SKM-1 (cell line): Measurements from ENCODE around the gene TMEM92.
A peak's percentile ranks its signal among the peaks of the same experiment; 100 is the strongest.
"Not testable (repeated sequence)": the region's sequence is repeated elsewhere in the genome, so short reads cannot be mapped to it uniquely, and the experiment has no call there.

Experiments used
- DNase-seq: peaks from one replicate; lab custom pipeline; 2025; ENCODE audit not compliant: unreplicated experiment; lab: John Stamatoyannopoulos, UW

TMEM92 gene

DNA sequence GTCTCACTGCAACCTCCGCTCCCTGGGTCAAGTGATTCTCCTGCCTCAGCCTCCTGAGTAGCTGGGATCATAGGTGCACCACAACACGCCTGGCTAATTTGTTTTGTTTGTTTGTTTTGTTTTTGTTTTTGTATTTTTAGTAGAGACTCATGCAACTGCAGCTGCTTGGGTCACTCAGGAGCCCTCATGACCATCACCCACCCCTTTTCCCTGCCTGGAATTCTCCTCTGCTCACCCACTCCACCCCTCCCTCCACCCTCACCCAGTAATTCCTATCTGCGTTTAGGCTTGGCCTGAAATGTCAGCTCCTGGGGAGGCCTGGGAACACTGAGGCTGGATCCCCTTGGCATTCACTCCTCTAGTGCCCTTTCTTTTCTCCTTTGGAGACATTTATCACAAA, 25.5 kb downstream of the TMEM92 start:
- DNase-seq = no peak

DNA sequence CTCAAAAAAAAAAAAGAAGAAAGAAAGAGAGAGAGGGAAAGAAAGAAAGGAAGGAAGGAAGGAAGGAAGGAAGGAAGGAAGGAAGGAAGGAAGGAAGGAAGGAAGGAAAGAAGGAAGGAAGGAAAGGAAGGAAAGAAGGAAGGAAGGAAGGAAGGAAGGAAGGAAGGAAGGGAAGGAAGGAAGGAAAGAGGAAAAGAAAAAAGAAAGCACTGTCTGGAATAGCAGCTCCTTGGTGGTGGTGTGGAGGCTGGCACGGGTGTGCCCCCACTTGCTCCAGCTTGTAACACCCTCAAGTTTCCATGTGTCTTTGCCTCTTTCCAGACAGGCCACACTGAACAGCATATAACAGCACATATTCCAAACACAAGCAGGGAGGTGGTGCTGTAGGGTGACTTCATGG, 26.6 kb downstream of the TMEM92 start:
- not testable (repeated sequence) for DNase-seq

DNA sequence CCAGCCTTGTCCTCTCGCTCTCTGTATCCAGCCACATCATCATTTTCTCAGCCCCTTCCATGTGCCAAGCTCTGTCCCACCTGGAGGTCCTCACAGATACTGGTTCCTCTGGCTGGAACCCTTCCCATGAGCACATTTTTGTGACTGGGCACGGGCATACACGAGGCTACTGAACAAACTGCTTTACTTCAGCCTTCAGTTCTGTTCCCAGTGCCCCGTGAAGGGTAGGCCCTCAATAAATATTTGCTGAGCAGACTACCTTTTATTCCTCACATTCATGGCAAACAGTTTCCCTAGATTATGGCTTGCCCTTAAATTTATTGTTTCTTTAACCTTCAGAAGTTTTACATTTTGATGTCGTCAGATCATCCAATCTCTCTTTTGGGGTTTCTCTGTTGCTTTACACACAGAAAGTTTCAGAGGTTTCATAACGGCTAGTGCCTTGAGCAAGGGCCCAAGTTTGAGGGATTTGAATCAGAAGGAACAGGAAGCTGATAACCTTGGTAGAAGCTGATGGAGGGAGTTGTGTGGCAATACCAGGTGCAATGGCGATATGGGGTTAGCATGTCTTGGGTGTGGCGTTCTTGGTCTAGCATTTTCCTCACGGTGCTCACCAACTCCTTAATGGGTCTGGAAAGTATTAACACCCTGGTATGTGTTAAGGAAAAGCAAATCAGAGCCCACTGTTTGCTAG, 27.8 kb downstream of the TMEM92 start:
- DNase-seq = peak; percentile 77

DNA sequence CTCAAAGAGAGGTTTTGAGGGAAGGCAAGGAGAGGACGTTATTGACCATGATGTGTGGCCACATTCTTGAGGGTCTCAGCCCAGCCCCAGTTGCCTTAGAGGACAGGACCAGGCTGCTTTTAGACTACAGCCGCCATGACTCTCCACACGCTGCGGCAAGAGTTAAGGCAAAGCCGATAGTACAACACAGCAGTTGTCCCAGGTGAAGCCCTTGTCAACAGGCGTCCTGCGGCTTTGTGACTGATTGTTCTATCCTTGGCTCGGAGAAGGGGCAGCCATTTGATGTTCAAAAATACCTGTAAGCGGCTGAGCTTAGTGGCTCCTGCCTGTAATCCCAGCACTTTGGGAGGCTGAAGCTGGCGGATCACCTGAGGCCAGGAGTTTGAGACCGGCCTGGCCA, 28.8 kb downstream of the TMEM92 start:
- no peak for DNase-seq

DNA sequence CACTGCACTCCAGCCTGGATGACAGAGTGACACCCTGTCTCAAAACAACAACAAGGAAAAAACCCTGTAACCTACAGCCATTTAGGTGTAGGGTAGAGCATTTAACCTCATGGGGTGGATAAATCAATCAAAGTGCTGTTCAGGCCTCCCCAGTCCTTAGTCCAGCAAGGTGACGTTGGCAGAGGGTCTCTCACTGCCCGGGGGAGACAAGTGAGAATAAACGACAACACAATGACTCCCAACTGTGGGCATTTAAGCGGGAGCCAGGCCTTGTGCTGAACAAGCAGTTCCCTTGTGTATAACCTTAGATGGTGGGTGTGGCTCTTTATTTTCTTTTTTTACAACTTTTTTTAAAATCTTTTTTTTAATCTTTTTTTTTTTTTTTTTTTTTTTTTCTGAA, 29.3 kb downstream of the TMEM92 start:
- no peak for DNase-seq

DNA sequence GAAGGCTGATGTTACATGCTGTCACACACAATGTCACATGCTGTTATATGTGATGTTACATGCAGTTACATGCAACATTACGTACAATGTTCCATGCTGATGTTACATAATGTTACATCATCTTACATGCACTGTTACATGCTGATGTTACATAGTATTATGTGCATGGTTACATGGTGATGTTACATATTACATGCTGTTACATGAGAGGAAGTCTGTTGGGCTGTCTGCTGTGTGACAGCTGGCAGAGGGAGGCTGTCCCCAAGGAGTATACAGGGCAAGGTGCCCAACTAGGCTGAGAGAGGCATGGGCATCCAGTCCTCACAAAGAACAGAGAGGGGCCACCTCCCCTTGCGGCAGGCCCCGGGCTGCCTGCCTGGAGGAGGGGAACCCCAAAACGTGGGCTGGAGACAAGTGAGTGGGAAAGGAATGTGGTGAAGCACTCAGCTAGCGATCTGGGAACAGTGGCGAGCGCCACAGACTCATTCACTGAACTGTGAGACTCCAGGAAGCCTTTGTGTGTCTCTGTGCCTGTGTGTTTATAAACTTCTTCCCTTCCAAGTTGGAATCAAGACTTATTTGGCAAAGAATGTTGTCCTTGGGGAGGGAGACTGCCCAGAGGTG, 30.6 kb downstream of the TMEM92 start:
- no peak for DNase-seq

DNA sequence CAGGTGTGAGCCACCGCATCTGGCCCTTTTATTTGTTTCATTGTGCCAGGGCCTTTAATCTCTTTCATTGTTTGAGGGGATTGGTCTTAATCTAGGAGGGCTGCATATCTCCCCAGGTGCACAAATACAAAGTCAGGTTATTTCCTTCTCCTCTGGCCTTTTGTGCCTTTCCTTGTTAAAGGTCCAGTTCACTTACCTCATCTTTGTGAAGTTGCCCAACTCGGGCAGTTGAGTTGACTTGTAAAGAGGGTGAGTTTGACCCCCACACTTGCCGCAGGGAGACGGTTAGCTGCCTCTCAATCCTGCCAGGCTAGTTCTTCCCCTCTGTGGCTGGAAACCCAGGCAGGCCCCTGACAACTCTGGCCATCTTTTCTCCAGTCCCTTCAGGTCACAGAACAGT, 33.4 kb downstream of the TMEM92 start:
- DNase-seq = peak; percentile 59

DNA sequence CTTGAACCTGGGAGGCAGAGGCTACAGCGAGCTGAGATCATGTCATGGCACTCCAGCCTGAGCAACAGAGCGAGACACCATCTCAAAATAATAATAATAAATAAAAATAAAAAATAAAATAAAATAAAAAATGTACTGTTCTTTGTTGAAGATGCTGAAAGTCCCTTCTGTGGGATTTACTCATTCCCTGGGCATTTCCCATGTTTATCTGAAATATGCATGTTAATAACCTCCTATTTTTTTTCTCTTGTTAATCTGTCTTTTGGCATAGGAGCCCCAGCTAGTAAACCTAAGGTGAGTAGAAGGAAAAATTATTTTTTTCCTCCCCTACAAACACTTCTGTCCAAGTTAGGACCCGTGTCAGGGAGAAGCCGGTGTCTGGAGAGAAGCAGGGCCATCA, 34.4 kb downstream of the TMEM92 start:
- no peak for DNase-seq

DNA sequence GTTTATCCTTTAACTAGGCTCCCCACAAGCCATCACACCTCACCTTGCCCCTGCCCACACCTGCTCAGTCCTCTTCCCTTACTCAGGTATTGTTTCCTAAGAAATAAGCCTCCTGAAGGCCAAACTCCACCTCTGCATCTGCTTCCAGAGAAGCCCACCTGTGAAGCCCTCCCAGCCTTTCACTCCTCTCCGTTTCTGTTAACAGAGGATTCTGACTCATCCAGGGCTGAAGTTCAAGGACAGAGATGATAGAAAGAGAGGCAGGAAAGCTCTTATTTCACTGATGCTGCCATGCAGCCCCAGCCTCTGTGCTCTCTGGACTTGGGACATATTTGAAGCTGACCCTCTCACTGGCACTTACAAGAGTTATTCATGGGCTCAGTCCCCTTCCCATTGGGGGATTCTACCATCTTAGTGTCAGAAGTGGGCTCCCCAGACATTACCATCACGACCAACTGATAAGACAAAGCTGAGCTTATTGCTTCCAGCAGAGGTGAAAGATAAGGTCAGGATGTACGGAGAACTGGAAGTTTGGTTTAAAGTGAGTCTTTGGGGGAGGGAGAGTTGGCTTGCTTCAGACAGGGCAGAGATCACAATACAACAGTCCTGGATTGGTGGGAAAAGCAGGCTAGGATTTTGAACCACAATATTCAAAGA, 36.3 kb downstream of the TMEM92 start:
- DNase-seq = no peak

DNA sequence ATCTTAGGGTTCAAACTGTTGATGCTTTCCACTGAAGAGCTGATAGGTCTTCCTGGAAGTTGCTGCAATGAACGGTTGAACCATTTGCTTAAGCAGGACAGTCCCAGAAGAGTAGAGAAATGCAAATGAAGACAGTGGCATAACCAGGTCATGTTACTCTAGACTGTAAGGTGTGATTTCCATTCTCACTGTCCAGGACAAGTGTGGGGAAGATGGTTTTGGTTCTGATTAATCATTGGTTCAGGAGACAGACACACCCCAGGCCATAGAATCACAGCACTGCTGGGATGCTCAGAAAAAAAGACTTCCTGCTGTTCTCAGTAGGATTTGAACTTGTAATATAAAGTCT, 36.8 kb downstream of the TMEM92 start:
- no peak for DNase-seq

DNA sequence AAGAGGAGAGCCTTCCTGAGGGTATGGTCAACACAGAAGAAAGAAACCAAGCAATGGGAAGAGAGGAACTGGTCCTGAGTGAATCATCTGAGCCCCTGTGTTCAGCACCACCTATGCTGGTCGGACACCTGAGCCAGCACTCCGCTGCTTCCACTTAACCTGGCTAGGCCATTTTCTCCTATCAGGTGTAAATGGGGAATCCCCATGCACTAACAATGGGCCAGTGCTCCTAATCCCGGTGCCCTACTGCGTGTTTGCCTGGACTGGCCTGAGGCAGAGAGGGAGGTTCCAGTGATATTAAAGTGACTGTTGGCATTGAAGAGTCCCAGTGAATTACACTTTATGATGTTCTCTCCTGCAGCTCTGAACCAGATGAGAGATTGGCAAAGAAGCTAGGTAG, 37.2 kb downstream of the TMEM92 start:
- no peak for DNase-seq

DNA sequence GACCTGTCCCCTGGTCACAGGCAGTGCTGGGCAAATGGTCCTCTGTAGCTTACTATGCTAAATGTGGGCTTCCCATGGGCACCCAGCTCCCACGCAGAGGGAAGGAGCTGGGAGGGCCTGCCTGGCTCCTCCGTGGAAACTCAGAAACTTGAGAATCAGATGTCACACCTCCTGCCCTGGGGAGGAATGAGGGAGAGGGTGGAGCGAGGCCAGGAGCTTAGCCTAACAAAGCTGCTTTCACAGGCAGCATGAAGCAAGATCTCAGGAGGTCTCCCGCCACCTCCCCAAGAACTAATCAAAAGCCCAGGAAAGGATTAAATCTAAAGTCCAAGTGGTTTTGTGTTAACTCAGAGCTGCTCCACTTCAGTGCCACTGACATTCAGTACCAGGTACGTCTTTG, 38.0 kb downstream of the TMEM92 start:
- no peak for DNase-seq

DNA sequence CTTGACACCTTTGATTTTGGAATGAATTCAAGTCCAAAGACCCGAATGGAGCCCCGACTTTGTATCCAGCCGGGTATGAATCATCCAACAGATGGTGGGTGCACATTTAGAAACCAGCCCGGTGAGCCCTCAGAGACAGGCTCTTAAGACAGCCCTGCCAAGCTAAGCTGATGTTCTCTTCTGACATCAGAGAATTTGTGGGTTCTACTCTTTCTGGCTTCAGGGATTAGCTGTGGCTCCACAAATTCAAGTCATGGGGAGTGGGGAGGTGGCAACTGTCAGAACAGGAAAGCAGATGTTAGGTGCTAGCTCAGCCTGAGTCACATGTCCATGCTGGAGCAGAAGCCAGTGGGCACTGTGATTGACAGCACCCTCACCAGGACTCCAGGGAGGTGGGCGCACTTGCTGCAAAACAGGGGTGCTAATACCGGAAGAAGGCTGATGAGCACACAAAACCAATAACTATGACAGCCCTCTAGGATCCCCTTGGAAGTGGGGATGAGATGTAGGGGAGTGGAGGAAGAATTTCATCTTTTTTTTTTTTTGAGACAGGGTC, 40.3 kb downstream of the TMEM92 start:
- no peak for DNase-seq

DNA sequence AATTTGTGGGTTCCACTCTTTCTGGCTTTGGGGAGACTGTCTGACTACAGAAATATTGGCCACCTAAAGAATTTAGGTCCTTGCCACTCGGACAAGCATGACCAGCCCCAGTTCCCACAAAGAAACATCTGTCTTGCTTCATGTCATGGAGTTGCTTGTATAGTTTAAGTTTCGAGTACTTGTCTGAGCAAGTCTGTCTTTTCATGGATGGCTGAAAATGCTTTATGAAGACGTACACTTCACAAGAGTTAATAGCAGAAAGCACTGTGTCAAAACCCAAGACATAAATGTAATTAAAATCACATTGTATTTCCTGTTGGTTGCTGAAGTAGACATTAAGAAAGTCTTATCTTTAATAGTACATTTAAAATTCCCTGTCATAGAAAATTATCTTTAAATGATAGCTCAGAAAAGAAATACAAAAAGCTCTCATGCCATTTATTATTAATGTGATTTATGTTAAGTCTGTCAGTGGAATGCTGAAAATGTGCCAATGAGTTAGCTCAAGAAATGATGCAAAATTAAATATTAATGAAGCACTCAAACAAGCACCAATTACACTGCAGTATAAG, 41.8 kb downstream of the TMEM92 start:
- DNase-seq = no peak

DNA sequence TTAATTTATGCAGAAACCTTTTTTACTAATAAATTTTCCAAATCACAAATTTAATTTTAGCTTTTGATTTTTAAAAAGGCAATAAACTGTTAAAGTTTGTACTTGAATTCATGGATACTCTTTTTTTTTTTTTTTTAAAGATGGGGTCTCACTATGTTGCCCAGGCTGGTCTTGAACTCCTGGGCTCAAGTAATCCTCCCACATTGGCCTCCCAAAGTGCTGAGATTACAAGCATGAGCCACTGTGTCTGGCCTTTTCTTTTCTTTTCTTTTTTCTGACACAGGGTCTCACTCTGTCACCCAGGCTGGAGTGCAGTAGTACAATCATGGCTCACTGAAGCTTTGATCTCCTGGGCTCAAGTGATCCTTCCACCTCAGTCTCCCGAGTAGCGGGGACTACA, 42.4 kb downstream of the TMEM92 start:
- not testable (repeated sequence) for DNase-seq

DNA sequence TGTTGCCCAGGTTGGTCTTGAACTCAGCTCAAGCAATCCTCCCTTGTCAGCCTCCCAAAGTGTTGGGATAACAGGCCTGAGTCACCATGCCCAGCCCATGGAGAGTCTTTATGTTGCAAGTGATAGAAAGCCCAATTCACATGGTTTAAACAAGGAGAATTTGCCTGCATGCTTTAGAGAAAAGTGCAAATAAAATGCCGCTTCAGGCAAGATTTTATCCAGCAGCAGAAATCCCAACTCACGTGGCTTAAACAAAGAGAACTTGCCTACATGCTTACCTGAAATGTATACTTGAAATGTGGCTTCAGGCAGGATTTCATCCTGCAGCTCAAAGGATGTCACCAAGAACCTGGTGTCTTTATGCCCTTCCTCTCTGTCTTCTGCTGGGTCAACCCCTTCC, 42.9 kb downstream of the TMEM92 start:
- no peak for DNase-seq

DNA sequence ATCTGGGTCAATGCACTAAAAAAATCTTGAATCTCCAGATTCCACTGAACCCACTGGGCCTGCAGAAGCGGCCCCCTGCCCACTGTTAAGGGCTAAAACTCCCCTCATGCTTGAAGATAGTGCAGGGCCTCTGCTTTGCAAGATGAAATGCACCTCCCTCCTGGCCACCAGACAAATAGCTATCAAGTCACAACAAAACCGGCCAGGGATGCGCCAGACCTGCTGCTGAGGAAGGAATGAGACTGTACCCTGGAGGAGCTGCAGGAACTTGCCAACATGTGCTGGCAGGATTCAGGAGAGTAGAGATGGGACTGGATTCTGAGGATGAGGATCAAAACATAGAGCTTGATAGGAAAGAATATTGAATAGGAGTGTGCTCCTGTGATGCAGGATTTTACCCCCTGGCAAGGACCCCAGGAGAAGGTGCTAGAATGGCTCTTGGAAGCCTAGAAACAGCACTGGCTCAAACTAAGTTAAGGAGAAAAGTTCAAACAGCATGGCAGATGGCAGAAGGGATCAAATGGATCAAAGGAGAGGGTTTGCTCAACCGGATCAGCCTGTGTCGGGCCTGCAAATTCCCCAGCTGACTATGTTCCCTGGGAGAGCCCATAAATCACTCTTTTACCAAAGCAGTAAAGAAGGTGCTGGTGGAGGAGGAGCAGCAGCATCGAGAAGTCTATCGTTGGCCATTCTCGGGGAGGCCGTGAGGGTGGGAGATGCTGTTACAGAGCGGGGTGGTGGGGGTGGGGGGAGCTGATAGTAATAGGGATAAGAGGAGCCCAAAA, 44.4 kb downstream of the TMEM92 start:
- DNase-seq = no peak

DNA sequence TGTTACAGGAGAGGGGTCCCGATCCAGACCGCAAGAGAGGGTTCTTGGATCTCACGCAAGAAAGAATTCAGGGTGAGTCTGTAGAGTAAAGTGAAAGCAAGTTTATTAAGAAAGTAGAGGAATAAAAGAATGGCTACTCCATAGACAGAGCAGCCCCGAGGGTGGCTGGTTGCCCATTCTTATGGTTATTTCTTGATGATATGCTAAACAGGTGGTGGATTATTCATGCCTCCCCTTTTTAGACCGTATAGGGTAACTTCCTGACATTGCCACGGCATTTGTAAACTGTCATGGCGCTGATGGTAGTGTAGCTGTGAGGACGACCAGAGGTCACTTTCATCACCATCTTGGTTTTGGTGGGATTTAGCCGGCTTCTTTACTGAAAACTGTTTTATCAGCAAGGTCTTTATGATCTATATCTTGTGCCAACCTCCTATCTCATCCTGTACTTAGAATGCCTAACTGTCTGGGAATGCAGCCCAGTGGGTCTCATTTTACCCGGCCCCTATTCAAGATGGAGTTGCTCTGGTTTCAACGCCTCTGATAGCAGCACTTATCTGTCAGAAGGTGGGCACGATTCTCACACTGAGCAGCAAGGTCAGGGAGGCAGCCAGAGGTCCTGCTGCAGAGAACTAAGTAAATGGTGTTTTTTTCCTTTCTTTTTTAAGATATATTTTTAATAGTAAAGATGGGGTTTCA, 45.2 kb downstream of the TMEM92 start:
- DNase-seq = no peak

DNA sequence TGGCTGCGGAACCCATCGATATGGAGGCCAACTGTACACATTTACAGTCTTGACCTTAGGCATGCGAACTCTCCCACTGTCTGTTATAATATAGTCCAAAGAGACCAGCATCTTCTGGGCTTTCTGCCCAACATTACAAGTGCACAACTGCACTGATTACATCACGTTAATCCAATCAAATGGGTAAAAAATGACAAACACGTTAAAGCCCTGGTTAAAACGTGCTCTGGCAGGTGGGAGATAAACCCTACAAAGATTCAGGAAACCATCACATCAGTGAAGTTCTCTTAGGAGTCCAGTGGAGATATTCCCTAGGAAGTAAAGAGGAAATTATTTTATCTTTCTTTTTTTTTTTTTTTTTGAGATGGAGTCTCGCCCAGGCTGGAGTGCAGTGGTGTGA, 48.0 kb downstream of the TMEM92 start:
- no peak for DNase-seq

DNA sequence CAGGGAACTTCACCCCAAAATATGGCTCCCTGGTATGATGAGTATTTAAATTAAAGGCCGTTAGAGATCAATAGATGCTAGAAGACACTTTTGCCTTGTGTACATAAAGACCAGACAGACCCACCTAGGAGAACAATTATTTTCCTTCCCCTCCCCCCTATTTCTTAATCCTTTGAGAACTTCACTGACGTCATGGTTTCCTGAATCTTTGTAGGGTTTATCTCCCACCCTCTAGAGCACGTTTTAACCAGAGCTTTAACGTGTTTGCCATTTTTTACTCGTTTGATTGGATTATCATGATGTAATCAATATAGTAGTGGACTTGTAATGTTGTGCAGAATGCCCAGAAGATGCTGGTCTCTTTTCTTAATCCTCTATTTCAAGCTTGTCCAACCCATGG, 48.8 kb downstream of the TMEM92 start:
- DNase-seq = no peak

DNA sequence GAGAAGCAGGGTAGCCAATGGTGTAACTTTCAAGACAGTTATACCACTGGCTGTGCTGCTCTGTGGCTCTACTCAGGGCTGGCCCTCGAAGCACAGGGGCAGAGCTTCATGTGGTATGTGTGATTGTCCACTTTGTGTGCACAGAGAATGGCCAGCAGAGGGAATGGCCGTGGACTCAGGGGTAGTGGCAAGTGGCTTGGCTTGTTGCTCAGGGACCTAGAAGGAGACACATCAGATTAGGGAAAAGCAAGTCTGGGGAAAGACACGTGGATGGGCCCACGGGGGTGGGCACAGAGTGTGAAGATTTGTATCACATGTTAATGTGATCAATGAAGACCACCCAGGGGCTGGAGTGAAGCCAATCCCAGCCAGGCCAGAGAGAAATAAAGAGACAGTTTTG, 51.6 kb downstream of the TMEM92 start:
- DNase-seq = no peak
